Measurements from ENCODE around the gene TFPT.

The TFPT gene

DNA sequence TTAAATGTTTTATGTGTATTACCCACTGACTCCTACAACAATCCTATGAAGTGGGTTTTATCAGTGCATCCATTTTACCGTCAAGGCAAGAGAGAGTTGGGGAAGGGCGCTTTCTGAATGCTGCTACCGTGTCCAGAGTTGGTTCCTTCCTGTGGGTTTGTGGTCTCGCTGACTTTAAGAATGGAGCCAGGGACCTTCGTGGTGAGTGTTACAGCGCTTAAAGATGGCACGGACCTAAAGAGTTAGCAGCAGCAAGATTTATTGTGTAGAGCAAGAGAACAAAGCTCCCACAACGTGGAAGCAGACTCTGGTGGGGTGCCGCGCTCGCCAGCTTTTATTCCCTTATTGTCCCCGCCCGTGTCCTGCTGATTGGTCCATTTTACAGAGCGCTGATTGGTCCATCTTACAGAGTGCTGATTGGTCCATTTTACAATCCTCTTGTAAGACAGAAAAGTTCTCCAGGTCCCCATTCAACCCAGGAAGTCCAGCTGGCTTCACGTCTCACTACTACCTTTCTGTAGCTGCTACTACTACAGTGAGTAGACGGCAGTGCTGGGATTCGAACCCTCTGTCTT lies 20.9 kb downstream of the TFPT start:
- DNase-seq (ENCODE audit: extremely low read depth, low read depth) = no peak
- TF ChIP-seq, protein P1, sequence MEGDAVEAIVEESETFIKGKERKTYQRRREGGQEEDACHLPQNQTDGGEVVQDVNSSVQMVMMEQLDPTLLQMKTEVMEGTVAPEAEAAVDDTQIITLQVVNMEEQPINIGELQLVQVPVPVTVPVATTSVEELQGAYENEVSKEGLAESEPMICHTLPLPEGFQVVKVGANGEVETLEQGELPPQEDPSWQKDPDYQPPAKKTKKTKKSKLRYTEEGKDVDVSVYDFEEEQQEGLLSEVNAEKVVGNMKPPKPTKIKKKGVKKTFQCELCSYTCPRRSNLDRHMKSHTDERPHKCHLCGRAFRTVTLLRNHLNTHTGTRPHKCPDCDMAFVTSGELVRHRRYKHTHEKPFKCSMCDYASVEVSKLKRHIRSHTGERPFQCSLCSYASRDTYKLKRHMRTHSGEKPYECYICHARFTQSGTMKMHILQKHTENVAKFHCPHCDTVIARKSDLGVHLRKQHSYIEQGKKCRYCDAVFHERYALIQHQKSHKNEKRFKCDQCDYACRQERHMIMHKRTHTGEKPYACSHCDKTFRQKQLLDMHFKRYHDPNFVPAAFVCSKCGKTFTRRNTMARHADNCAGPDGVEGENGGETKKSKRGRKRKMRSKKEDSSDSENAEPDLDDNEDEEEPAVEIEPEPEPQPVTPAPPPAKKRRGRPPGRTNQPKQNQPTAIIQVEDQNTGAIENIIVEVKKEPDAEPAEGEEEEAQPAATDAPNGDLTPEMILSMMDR (IDR thresholded peaks at IDR 0.05; ENCODE audit: low read depth, low read length) = no peak

DNA sequence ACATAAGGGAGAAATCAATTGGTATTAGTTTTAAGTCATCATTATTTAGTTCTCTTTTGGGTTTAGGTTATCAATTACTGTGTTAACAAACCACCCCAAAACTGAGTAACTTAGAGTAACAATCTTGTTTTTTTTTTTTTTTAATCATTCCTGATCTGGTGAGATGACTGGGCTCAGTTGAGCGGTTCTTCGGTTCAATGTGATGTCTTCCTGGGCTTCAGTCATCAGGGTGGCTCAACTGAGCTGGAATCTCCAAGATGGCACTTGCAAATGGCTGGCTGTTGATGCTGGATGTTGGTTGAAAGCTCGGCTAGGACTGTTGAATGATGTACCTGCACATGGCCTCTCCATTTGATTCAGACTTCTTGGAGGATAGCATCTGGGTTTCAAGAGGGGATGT lies 31.0 kb downstream of the TFPT start:
- TF ChIP-seq, protein P1 (IDR thresholded peaks at IDR 0.05; ENCODE audit: low read depth, low read length) = no peak
- no peak for DNase-seq (ENCODE audit: extremely low read depth, low read depth)

DNA sequence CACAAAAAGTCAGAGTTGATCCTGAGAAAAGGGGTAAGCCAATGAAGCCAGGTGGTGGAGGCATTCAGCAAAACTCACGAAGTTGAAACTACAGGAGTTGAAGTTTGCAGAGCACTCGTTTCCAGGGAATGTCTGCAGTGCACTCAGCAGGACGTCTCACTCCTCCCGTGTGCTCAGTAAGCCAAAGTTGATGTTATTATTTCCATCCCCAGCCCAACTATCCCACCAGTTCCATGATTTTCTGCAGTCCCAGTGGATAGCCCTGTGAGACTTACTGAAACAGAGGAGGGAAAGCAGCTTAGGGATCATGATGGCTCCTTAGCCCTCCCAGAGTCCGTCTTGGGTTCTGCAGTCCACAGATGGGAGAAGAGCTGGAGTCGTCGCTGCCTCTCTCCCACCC lies 34.4 kb downstream of the TFPT start, which contains the start of gene TARM1:
TARM1 (minus strand) TSS at position 334 of the 400 bp plus-strand sequence; CDS start at position 309, 25 bp downstream.
- DNase-seq (ENCODE audit: extremely low read depth, low read depth) = no peak
- TF ChIP-seq, protein P1 (IDR thresholded peaks at IDR 0.05; ENCODE audit: low read depth, low read length) = no peak

DNA sequence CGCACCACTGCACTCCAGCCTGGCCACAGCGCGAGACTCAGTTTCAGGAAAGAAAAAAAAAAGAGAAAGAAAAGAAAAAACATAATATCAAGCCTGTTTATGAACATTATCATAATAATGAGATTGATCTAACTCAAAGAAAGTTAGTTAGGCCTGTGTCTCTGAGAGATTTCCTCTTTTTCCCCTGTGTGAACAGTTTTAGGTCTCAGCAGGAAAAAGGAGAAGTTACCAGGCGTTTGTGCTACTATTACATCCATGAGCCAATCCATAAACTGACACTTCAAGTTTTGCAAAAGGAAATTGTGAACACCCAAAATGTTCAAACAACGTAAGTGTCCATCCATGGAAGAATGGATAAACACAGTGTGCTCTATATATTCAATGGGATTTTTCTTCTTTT lies 38.1 kb downstream of the TFPT start:
- DNase-seq (ENCODE audit: extremely low read depth, low read depth) = no peak
- TF ChIP-seq, protein P1 (IDR thresholded peaks at IDR 0.05; ENCODE audit: low read depth, low read length) = no peak

DNA sequence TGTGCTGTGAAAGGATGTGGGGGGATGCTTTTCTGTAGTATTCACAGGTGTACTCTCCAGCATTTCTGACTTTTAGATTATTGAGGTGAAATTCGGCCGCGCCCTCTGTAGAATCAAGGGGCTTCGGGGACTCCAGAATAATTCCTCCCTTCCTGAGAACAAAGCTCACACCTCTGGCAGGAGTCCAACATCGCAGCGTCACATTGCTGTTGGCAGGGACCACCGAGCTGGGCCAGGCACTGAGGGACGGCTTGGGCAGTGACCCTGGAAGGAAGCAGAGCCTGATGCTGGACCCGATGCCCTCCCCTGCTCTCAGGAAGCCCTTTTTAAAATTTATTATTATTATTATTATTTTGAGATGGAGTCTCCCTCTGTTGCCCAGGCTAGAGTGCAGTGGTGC lies 40.6 kb downstream of the TFPT start:
- DNase-seq (ENCODE audit: extremely low read depth, low read depth) = no peak
- TF ChIP-seq, protein P1 (IDR thresholded peaks at IDR 0.05; ENCODE audit: low read depth, low read length) = no peak

DNA sequence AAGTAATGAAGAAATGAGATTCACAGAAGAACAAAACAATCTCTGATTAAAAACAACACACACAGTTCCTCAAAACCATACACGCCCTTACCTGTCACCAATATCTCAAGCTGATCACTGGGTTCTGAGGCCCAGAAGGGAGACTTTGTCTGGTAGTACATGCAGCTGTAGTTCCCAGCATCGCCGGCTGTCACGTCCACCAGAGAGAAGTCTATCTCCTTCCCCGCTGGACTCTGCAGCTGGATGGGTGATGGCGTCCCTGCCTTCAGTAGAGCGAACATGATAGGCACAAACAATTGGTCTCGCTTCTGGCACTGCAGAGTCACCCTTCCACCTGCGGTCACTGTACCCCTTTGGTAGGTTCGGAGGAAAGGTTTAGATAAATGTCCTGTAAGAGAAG lies 41.6 kb downstream of the TFPT start:
- TF ChIP-seq, protein P1 (IDR thresholded peaks at IDR 0.05; ENCODE audit: low read depth, low read length) = no peak
- DNase-seq (ENCODE audit: extremely low read depth, low read depth) = no peak

DNA sequence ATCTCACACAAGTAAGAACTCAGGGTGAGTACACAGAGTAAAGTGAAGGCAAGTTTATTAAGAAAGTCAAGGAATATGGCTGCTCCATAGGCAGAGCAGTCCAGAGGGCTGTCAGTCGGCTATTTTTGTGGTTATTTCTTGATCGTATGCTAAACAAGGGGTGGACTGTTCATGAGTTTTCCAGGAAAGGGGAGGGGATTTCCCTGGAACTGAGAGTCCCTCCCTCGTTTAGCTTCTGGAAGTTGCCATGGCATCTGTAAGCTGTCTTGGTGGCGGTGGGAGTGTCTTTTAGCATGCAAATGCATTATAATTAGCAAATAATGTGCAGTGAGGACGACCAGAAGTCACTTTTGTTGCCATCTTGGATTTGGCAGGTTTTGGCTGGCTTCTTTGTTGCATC lies 46.0 kb downstream of the TFPT start:
- DNase-seq (ENCODE audit: extremely low read depth, low read depth) = no peak
- TF ChIP-seq, protein P1 (IDR thresholded peaks at IDR 0.05; ENCODE audit: low read depth, low read length) = no peak
